ENCODE results near the gene CATSPER1. TPM values are rescaled to one million over a fixed set of nuclear protein-coding genes. Genes with fewer than 3 reads are reported as not detected.

CATSPER1 gene
- total and polyA plus RNA-seq, 2 of the 8 experiments (the other 6 are each of a cell fraction or from before 2014, with no cell fraction given): not detected

- no peak for TF ChIP-seq YY1 (IDR thresholded peaks at IDR 0.05; ENCODE audit: low read depth, low read length)
- no peak for TF ChIP-seq RBBP5 (IDR thresholded peaks at IDR 0.05; ENCODE audit: borderline replicate concordance, low read depth, low read length)
- no peak for TF ChIP-seq TCF12 (IDR thresholded peaks at IDR 0.05; ENCODE audit: low read depth, low read length)
- no peak for TF ChIP-seq CHD1 (IDR thresholded peaks at IDR 0.05; ENCODE audit: low read depth, low read length)
Measured at GRCh38 chr11:66004186-66004585, 22.1 kb downstream of the CATSPER1 start (continued).
